ENCODE results near the gene DLGAP3. TPM values are rescaled to one million over a fixed set of nuclear protein-coding genes. Genes with fewer than 3 reads are reported as not detected.

Gene DLGAP3
- total RNA-seq, 1 donor from 2014 or later: 44.8 TPM

GRCh38 chr1:34885405-34886247 is 43.8 kb downstream of the DLGAP3 start:
- H3K27ac Mint-ChIP-seq (ENCODE audit: unreplicated experiment): no peak overlapping the region
- H3K27me3 Mint-ChIP-seq (ENCODE audit: unreplicated experiment): peaks cover 7% of the 10 kb centered on the region
- peaks cover 7% of the 10 kb centered on the region for H3K36me3 Mint-ChIP-seq (ENCODE audit: unreplicated experiment)
- DNase-seq: peak; percentile 89
- peak overlapping the region; percentile 46 for H3K4me3 Mint-ChIP-seq (ENCODE audit: unreplicated experiment)
- no peak for TF ChIP-seq CTCF (IDR thresholded peaks at IDR 0.05; ENCODE audit: partially characterized antibody, unreplicated experiment)
- peaks cover 8% of the 10 kb centered on the region for H3K4me1 Mint-ChIP-seq (ENCODE audit: low read depth, unreplicated experiment)
- H3K9me3 Mint-ChIP-seq (ENCODE audit: unreplicated experiment): no peaks in the 10 kb centered on the region

- peaks cover 8% of the 10 kb centered on the region for H3K4me1 Mint-ChIP-seq (ENCODE audit: low read depth, unreplicated experiment)
- no peak for TF ChIP-seq CTCF (IDR thresholded peaks at IDR 0.05; ENCODE audit: partially characterized antibody, unreplicated experiment)
- H3K36me3 Mint-ChIP-seq (ENCODE audit: unreplicated experiment): peaks cover 7% of the 10 kb centered on the region
- peaks cover 7% of the 10 kb centered on the region for H3K27me3 Mint-ChIP-seq (ENCODE audit: unreplicated experiment)
- H3K4me3 Mint-ChIP-seq (ENCODE audit: unreplicated experiment): peak overlapping the region; percentile 74
- no peak overlapping the region for H3K27ac Mint-ChIP-seq (ENCODE audit: unreplicated experiment)
- H3K9me3 Mint-ChIP-seq (ENCODE audit: unreplicated experiment): no peaks in the 10 kb centered on the region
- peak; percentile 43 for DNase-seq
Observed at GRCh38 chr1:34884961-34885360, 44.5 kb downstream of the DLGAP3 start.

- no peak for DNase-seq
- peaks cover 7% of the 10 kb centered on the region for H3K36me3 Mint-ChIP-seq (ENCODE audit: unreplicated experiment)
- H3K4me3 Mint-ChIP-seq (ENCODE audit: unreplicated experiment): no peak overlapping the region
- peaks cover 7% of the 10 kb centered on the region for H3K27me3 Mint-ChIP-seq (ENCODE audit: unreplicated experiment)
- H3K9me3 Mint-ChIP-seq (ENCODE audit: unreplicated experiment): no peaks in the 10 kb centered on the region
- peaks cover 3% of the 10 kb centered on the region for H3K4me1 Mint-ChIP-seq (ENCODE audit: low read depth, unreplicated experiment)
- no peak overlapping the region for H3K27ac Mint-ChIP-seq (ENCODE audit: unreplicated experiment)
- TF ChIP-seq CTCF (IDR thresholded peaks at IDR 0.05; ENCODE audit: partially characterized antibody, unreplicated experiment): no peak
Observed at GRCh38 chr1:34884536-34884935, 44.9 kb downstream of the DLGAP3 start.

GRCh38 chr1:34879230-34879629 is 50.2 kb downstream of the DLGAP3 start:
- no peaks in the 10 kb centered on the region for H3K9me3 Mint-ChIP-seq (ENCODE audit: unreplicated experiment)
- no peak for DNase-seq
- no peak for TF ChIP-seq CTCF (IDR thresholded peaks at IDR 0.05; ENCODE audit: partially characterized antibody, unreplicated experiment)
- no peak overlapping the region for H3K27ac Mint-ChIP-seq (ENCODE audit: unreplicated experiment)
- peaks cover 2% of the 10 kb centered on the region for H3K27me3 Mint-ChIP-seq (ENCODE audit: unreplicated experiment)
- peaks cover 7% of the 10 kb centered on the region for H3K36me3 Mint-ChIP-seq (ENCODE audit: unreplicated experiment)
- peaks cover 4% of the 10 kb centered on the region for H3K4me1 Mint-ChIP-seq (ENCODE audit: low read depth, unreplicated experiment)
- no peak overlapping the region for H3K4me3 Mint-ChIP-seq (ENCODE audit: unreplicated experiment)

- Mint-ChIP-seq H3K36me3 (ENCODE audit: unreplicated experiment) (no peaks in the 10 kb centered on the region), H3K4me3 (ENCODE audit: unreplicated experiment) (no peak overlapping the region), H3K9me3 (ENCODE audit: unreplicated experiment) (peaks cover 1% of the 10 kb centered on the region), H3K27me3 (ENCODE audit: unreplicated experiment) (no peaks in the 10 kb centered on the region), H3K27ac (ENCODE audit: unreplicated experiment) (no peak overlapping the region), H3K4me1 (ENCODE audit: low read depth, unreplicated experiment) (peaks cover 9% of the 10 kb centered on the region)
- no peak for TF ChIP-seq CTCF (IDR thresholded peaks at IDR 0.05; ENCODE audit: partially characterized antibody, unreplicated experiment)
- DNase-seq: no peak
Observed at GRCh38 chr1:34876406-34876805, 53.0 kb downstream of the DLGAP3 start.
